SH-SY5Y (cell line): ENCODE results near the gene KCNJ16.

Experiments used
- GATA2 ChIP-seq: IDR thresholded peaks from 2 replicates; pipeline ENCODE4 v1.6.1; 2011; ENCODE audit warnings: mild to moderate bottlenecking, low read depth, low read length
- GATA3 ChIP-seq: IDR thresholded peaks from 2 replicates; pipeline ENCODE4 v1.6.1; 2011; ENCODE audit warnings: low read depth, mild to moderate bottlenecking, low read length, moderate library complexity

The KCNJ16 gene

GRCh38 chr17:70102531-70102930, 27.5 kb downstream of the KCNJ16 start:
- no peak for TF ChIP-seq GATA2
- no peak for TF ChIP-seq GATA3

- TF ChIP-seq GATA2 (no peak), GATA3 (no peak)
Measured at GRCh38 chr17:70104791-70105523, 29.9 kb downstream of the KCNJ16 start.

DNA sequence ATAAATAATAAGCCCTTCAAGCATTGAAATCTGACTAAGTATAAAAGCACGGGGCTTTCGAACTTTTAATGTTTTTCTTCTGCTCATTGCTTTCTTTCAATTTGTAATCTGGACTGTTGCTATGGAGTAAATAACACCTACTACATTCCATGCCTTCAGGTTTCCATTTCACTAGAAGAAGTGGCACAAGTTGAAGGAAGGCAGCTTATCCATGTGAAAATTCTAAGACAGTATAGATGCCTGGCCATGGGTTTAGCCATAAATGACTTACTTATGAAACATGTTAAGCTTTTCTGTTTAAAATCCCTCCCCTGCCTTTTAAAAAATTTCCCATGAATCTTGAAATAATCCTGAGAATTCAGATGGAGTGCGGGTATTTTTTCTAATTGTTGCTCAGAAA, 30.6 kb downstream of the KCNJ16 start:
- TF ChIP-seq GATA3 (no peak), GATA2 (no peak)

GRCh38 chr17:70106551-70106950, 31.5 kb downstream of the KCNJ16 start:
- no peak for TF ChIP-seq GATA2
- no peak for TF ChIP-seq GATA3

DNA sequence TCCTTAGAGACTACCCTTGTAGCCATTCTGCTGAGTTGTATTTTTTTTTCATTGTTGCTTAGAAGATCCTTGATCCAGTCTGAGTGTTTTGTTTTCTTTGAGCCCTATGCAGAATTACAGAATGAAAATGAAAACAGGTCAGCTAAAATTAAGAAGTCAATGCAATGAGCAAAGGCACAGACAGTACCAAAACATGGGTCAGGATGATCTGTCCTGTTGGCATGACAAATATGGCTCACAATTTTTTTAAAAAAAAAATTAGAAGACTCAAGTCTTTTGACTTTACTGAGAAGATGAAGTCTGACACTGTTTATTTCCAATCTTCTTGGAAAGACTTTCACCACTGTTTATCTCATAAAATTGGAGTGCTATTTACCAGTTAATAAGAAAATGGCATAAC, 32.4 kb downstream of the KCNJ16 start:
- TF ChIP-seq GATA3 (no peak), GATA2 (no peak)

DNA sequence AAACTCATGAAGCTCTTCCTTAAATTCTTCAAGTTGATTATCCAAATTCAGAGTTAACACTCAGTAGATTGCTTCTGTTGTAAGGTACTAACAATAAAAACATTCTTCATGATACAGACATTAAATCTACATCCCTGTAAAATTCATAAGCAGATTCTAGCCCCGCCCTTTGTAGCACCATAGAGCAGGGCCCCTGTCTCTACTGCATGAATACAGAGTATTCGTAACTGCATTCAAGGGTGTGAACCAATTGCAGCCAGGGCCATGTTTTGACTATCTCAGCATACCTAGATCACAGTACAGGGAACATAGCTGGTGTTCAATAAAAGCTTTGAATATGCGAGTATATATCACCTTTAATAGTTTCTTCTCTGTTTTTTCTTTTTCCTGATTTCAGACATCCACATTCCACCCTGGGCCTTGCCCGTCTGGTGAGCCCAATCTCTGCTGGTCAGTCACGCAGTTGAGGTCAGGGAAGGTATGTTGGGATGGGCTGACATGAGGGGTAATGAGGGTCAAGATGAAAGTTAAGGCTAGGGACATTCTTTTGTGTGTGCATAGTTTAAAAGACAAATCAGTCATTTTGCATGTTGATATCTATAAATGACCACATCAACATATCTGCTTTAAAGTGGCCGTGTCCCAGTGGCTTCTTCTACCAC, 33.0 kb downstream of the KCNJ16 start:
- TF ChIP-seq GATA2 (no peak), GATA3 (no peak)

DNA sequence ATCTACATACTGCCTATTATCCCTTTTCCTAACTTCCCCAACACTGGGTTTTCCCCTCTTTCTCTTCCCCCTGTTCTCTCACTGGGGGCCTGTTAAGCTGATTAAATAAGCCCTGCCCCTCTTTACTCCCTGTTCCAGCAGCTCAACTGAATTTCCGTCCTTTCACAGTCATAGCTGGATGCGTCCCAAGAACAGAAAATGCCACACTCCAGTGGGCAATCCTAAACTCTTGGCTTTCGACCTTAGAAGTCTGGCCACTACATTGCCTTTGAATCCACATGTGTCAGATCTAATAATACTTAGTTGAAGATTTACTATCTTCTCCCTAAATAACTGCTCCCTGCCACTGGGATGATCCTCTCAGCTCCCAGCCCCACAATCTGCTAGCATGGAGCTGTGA, 34.5 kb downstream of the KCNJ16 start:
- TF ChIP-seq GATA3 = no peak
- no peak for TF ChIP-seq GATA2

DNA sequence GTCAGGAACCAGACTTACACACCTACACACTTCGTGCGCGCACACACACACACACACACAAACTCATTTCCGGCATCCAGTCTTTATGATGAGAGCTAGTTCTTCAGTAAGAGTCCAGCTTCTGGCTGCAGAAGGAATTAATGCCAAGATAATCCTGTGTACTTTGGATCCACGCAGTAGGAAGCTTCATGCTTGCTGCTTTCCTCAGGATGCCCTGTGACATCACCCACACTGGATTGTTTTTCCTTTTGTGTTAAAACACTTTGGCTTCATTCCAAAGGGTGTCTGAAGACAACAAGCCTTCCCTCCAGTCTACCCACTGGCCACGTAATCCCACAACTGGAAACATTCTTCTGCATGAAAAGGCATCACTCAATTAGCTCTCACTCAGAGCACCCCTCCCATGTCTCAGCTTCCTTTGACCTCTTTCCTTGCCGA, 35.4 kb downstream of the KCNJ16 start:
- no peak for TF ChIP-seq GATA2
- TF ChIP-seq GATA3 = no peak

GRCh38 chr17:70111201-70111600, 36.2 kb downstream of the KCNJ16 start:
- TF ChIP-seq GATA3 = no peak
- no peak for TF ChIP-seq GATA2

DNA sequence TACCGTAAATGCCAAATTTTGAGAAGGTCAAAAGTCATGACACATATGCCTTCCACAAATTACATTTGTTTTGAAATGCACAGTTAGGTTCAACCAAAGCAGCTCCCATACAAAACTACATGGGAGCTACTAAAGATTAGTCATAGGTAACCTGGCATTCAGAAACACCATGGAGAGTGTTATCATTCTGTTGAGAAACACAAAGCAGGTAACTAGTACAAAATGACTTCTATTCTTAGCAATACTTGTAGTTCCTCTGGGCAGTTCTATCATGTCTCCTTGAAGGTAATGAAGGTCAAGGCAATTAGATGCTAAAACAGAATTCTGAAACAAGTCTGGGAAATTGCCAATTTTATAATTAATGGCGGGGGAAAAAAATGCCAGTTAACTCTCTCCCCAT, 39.4 kb downstream of the KCNJ16 start:
- TF ChIP-seq GATA3 (no peak), GATA2 (no peak)

DNA sequence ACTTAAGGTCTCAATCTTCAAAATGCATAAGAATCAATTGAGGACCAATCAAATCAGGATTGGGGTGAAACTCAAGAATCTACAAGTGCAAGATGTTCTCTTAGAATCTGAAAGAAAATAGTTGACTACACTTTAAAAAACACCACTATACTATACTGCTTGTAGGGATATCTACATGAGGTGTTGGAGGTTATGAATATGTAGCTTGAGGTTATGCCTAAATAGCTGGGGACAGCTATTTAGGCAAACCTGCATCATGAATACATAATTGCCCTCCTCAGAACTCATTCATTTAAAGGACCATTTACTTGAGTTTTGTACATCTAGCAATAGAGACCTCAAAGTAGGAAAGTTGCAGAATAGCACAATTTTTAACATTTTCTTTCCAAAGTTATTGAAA, 40.1 kb downstream of the KCNJ16 start:
- TF ChIP-seq GATA2 (no peak), GATA3 (no peak)

DNA sequence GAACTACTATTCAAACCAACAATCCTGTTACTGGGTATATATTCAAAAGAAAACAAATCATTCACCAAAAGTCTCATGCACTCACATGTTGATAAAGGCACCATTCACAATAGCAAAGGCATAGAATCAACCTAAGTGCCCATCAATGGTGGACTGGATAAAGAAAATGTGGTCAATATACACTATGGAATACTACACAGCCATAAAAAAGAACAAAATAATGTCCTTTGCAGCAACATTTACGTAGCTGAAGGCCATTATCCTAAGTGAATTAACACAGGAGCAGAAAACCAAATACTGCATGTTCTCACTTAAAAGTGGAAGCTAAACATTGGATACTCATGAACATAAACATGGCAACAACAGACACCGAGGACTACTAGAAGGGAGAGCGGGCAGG, 41.9 kb downstream of the KCNJ16 start:
- TF ChIP-seq GATA3 = no peak

DNA sequence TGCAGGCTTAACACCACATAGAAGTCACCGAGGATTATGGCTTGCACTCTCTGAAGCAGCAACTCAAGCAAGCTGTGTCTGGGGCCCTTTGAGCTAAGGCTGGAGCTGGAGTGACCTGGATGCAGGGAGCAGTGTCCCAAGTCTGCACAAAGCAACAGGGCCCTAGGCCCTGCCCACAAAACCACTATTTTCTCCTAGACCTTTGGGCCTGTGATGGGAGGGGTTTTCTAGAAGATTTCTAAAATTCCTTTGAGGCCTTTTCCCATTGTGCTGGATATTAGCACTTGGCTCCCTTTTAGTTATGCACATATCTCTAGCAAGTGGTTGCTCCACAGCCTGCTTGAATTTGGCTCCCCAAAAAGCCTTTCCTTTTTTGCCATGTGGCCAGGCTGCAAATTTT, 44.5 kb downstream of the KCNJ16 start:
- no peak for TF ChIP-seq GATA3
- TF ChIP-seq GATA2 = no peak

- TF ChIP-seq GATA2 = no peak
- no peak for TF ChIP-seq GATA3
Measured at GRCh38 chr17:70119983-70120382, 45.0 kb downstream of the KCNJ16 start.

GRCh38 chr17:70120425-70120824, 45.4 kb downstream of the KCNJ16 start:
- TF ChIP-seq GATA2 (no peak), GATA3 (no peak)

DNA sequence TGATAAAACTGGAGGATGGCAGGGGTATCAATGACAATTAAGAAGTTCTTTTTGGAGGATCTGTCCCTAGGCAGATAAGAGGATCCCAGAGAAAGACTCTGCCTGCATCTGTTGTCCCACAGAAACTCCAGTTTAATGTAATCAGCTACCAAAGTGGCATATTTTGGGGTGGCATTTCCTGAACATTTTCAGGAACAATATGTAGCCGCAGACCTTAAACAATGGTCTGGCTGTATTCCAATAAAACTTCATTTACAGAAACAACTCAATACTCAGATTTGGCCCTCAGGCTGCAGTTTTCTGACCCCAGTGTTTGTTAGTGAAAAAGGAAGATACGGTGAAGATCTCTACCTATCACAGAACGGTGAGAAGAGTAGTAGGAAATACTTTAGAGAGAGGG, 46.1 kb downstream of the KCNJ16 start:
- TF ChIP-seq GATA3 (no peak), GATA2 (no peak)
